ENCODE data around the gene THSD4.

GRCh38 chr15:71274448-71274798 lies 159.2 kb downstream of the THSD4 start:
- TF ChIP-seq CTCF (IDR thresholded peaks at IDR 0.05; ENCODE audit: low read depth, low read length) (no peak), EZH2phosphoT487 (IDR thresholded peaks at IDR 0.05; ENCODE audit: low read depth) (no peak)

Data from OCI-LY3 (cell line).